ENCODE results near the gene ANKMY2.
"Not testable (repeated sequence)": the region's sequence is repeated elsewhere in the genome, so short reads cannot be mapped to it uniquely, and the experiment has no call there.

The ANKMY2 gene

GRCh38 chr7:16669581-16669980, 24.0 kb upstream of the ANKMY2 start:
- no peak for TF ChIP-seq CTCF (IDR thresholded peaks at IDR 0.05; ENCODE audit: low read depth, low read length, missing control alignments)
- DNase-seq (ENCODE audit: low read depth) = no peak
- H3K4me3 ChIP-seq (ENCODE audit: low read depth, low read length) = no peak overlapping the region

GRCh38 chr7:16668978-16669377, 23.4 kb upstream of the ANKMY2 start:
- H3K4me3 ChIP-seq (ENCODE audit: low read depth, low read length) = no peak overlapping the region
- no peak for DNase-seq (ENCODE audit: low read depth)
- no peak for TF ChIP-seq CTCF (IDR thresholded peaks at IDR 0.05; ENCODE audit: low read depth, low read length, missing control alignments)

GRCh38 chr7:16668049-16668858, 22.7 kb upstream of the ANKMY2 start:
- no peak for TF ChIP-seq CTCF (IDR thresholded peaks at IDR 0.05; ENCODE audit: low read depth, low read length, missing control alignments)
- no peak for DNase-seq (ENCODE audit: low read depth)
- H3K4me3 ChIP-seq (ENCODE audit: low read depth, low read length) = no peak overlapping the region

GRCh38 chr7:16667355-16667754, 21.8 kb upstream of the ANKMY2 start:
- DNase-seq (ENCODE audit: low read depth) = no peak
- no peak for TF ChIP-seq CTCF (IDR thresholded peaks at IDR 0.05; ENCODE audit: low read depth, low read length, missing control alignments)
- no peak overlapping the region for H3K4me3 ChIP-seq (ENCODE audit: low read depth, low read length)

GRCh38 chr7:16661924-16662323, 16.4 kb upstream of the ANKMY2 start:
- DNase-seq (ENCODE audit: low read depth) = no peak
- H3K4me3 ChIP-seq (ENCODE audit: low read depth, low read length) = no peak overlapping the region
- TF ChIP-seq CTCF (IDR thresholded peaks at IDR 0.05; ENCODE audit: low read depth, low read length, missing control alignments) = no peak

GRCh38 chr7:16660702-16661464, 15.3 kb upstream of the ANKMY2 start:
- no peak for DNase-seq (ENCODE audit: low read depth)
- TF ChIP-seq CTCF (IDR thresholded peaks at IDR 0.05; ENCODE audit: low read depth, low read length, missing control alignments) = no peak
- H3K4me3 ChIP-seq (ENCODE audit: low read depth, low read length) = no peak overlapping the region

DNA sequence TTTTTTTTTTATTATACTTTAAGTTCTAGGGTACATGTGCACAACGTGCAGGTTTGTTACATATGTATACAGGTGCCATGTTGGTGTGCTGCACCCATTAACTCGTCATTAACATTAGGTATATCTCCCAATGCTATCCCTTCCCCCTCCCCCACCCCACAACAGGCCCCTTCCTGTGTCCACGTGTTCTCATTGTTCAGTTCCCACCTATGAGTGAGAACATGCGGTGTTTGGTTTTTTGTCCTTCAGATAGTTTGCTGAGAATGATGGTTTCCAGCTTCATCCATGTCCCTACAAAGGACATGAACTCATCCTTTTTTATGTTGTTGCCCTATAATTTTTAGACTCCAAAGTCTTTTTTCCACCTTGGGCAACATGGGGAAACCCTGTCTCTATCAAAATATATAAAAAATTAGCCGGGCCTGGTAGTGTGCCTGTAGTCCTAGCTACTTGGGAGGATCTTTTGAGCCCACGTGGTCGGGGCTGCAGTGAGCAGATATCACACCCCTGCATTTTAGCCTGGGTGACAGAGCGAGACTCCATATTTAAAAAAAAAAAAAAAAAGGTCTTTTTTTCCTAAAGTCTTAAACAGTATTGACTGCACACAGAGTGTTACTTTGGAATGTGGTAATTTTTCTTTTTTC, 14.4 kb upstream of the ANKMY2 start:
- not testable (repeated sequence) for DNase-seq (ENCODE audit: low read depth); H3K4me3 ChIP-seq (ENCODE audit: low read depth, low read length)

Measured in GM12864 (cell line).